Measurements from ENCODE around the gene MSH2.

The MSH2 gene

GRCh38 chr2:47509821-47510385 is 106.9 kb downstream of the MSH2 start:
- in situ Hi-C loops (cut with MboI; ENCODE audit: low pct_unique_long_range_greater_than_20kb, low sequenced_read_pairs, unreplicated experiment), result no loop called here
- DNase-seq (ENCODE audit: low spot score), result no peak
- TF ChIP-seq CTCF (IDR thresholded peaks at IDR 0.05; ENCODE audit: extremely low read depth, insufficient read depth, missing control alignments), result no peak

GRCh38 chr2:47510745-47511144 is 107.8 kb downstream of the MSH2 start:
- TF ChIP-seq CTCF (IDR thresholded peaks at IDR 0.05; ENCODE audit: extremely low read depth, insufficient read depth, missing control alignments), result no peak
- in situ Hi-C loops (cut with MboI; ENCODE audit: low pct_unique_long_range_greater_than_20kb, low sequenced_read_pairs, unreplicated experiment), result no loop called here
- DNase-seq (ENCODE audit: low spot score), result no peak

- in situ Hi-C loops (cut with MboI; ENCODE audit: low pct_unique_long_range_greater_than_20kb, low sequenced_read_pairs, unreplicated experiment), result no loop called here
Measured at GRCh38 chr2:47512581-47513083, 109.7 kb downstream of the MSH2 start.

GRCh38 chr2:47513981-47514520 is 111.1 kb downstream of the MSH2 start:
- in situ Hi-C loops (cut with MboI; ENCODE audit: low pct_unique_long_range_greater_than_20kb, low sequenced_read_pairs, unreplicated experiment), result no loop called here
- TF ChIP-seq CTCF (IDR thresholded peaks at IDR 0.05; ENCODE audit: extremely low read depth, insufficient read depth, missing control alignments), result no peak
- no peak for DNase-seq (ENCODE audit: low spot score)

More at GRCh38 chr2:47512581-47513083, 109.7 kb downstream of the MSH2 start:
- no peak for DNase-seq (ENCODE audit: low spot score)
- no peak for TF ChIP-seq CTCF (IDR thresholded peaks at IDR 0.05; ENCODE audit: extremely low read depth, insufficient read depth, missing control alignments)

GRCh38 chr2:47516360-47517104 is 113.6 kb downstream of the MSH2 start:
- TF ChIP-seq CTCF (IDR thresholded peaks at IDR 0.05; ENCODE audit: extremely low read depth, insufficient read depth, missing control alignments), result no peak
- no peak for DNase-seq (ENCODE audit: low spot score)
- in situ Hi-C loops (cut with MboI; ENCODE audit: low pct_unique_long_range_greater_than_20kb, low sequenced_read_pairs, unreplicated experiment), result no loop called here

GRCh38 chr2:47518497-47519146 is 115.7 kb downstream of the MSH2 start:
- in situ Hi-C loops (cut with MboI; ENCODE audit: low pct_unique_long_range_greater_than_20kb, low sequenced_read_pairs, unreplicated experiment), result no loop called here
- DNase-seq (ENCODE audit: low spot score), result no peak
- no peak for TF ChIP-seq CTCF (IDR thresholded peaks at IDR 0.05; ENCODE audit: extremely low read depth, insufficient read depth, missing control alignments)
